ENCODE measurements around the gene LDLRAD4. TPM values are rescaled to one million over a fixed set of nuclear protein-coding genes. Genes with fewer than 3 reads are reported as not detected.

LDLRAD4 gene
- total RNA-seq, 1 donor from 2014 or later, result 34.1 TPM

DNA sequence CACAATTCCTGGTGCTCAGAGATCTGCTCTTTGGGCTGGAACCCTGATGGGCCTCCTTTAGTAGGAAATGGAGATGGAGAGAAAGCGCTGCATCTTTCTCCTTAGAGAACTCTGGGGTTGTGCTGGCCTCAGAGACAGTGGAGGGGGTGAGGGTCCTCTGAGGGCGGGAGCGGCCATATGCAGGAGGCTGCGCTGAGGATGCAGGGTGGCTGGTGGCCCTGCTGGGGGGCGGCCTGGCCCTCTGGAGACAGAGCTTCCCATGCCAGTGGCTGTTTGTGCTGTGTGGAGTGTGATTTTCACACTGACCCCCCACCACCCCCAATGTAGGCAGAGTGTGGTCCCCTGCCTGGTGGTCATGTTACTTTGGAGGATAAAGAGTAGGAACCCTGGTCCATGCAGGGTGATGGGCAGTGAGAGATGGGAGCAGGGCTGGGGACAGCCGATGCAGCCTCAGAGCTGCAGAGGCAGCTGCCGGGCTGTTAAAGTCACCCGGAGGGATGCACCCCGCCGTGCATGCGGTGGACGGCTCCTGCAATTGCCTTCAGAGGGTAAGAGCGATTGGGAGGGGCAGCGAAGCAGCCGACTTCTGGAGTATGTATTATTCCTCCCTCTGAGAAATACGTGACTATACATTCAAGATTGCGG is 313.2 kb downstream of the LDLRAD4 start:
- Mint-ChIP-seq H3K4me3 (ENCODE audit: unreplicated experiment) (no peak overlapping the region), H3K27me3 (ENCODE audit: unreplicated experiment) (no peaks in the 10 kb centered on the region), H3K4me1 (ENCODE audit: unreplicated experiment) (peaks cover 6% of the 10 kb centered on the region), H3K36me3 (ENCODE audit: low read depth, unreplicated experiment) (no peaks in the 10 kb centered on the region), H3K27ac (ENCODE audit: unreplicated experiment) (no peak overlapping the region), H3K9me3 (ENCODE audit: unreplicated experiment) (no peaks in the 10 kb centered on the region)
- no peak for TF ChIP-seq CTCF (IDR thresholded peaks at IDR 0.05; ENCODE audit: unreplicated experiment)
- DNase-seq (ENCODE audit: low spot score), result no peak

DNA sequence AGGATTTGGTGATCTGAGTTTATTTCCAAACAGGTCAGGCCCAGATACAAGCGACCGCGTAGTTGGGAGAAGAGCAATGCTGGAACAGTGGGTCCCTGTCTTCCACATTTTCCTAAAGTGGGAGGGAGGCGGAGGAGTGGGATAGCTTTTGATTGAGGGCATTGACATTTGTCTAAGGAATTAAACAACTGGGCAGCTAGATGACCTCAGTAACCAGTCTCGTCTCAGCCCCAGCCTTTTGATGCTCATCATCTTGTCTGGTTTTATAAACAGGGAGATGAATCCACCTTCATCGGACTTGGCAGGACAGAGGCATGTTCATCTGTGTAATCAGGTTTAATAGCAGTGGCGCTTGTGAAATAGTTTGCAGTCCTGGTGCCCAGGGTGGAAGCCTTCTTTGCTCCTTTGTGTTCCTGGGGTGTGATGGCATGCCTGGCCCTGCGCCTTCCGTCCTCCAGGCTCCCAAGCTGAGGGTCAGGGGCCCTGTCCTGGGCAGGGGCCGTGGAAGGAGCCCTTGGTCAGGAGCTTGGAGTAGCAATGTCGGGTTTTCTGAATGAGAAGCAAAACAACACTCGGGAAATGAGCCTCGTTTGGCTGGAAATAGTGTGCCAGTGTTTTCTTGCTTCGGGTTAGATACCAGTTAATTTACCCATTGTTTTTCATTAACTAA is 314.0 kb downstream of the LDLRAD4 start:
- no peak for DNase-seq (ENCODE audit: low spot score)
- no peak overlapping the region for H3K4me3 Mint-ChIP-seq (ENCODE audit: unreplicated experiment)
- no peaks in the 10 kb centered on the region for H3K27me3 Mint-ChIP-seq (ENCODE audit: unreplicated experiment)

GRCh38 chr18:13534631-13535030 is 316.1 kb downstream of the LDLRAD4 start:
- Mint-ChIP-seq H3K4me3 (ENCODE audit: unreplicated experiment) (no peak overlapping the region), H3K9me3 (ENCODE audit: unreplicated experiment) (no peaks in the 10 kb centered on the region), H3K36me3 (ENCODE audit: low read depth, unreplicated experiment) (no peaks in the 10 kb centered on the region), H3K4me1 (ENCODE audit: unreplicated experiment) (peaks cover 13% of the 10 kb centered on the region), H3K27ac (ENCODE audit: unreplicated experiment) (no peak overlapping the region), H3K27me3 (ENCODE audit: unreplicated experiment) (no peaks in the 10 kb centered on the region)
- TF ChIP-seq CTCF (IDR thresholded peaks at IDR 0.05; ENCODE audit: unreplicated experiment), result no peak
- no peak for DNase-seq (ENCODE audit: low spot score)

More for the DNA sequence above, 314.0 kb downstream of the LDLRAD4 start:
- no peak for TF ChIP-seq CTCF (IDR thresholded peaks at IDR 0.05; ENCODE audit: unreplicated experiment)
- Mint-ChIP-seq H3K4me1 (ENCODE audit: unreplicated experiment) (peaks cover 5% of the 10 kb centered on the region), H3K27ac (ENCODE audit: unreplicated experiment) (no peak overlapping the region), H3K9me3 (ENCODE audit: unreplicated experiment) (no peaks in the 10 kb centered on the region), H3K36me3 (ENCODE audit: low read depth, unreplicated experiment) (no peaks in the 10 kb centered on the region)

GRCh38 chr18:13536578-13536977 is 318.0 kb downstream of the LDLRAD4 start:
- no peaks in the 10 kb centered on the region for H3K27me3 Mint-ChIP-seq (ENCODE audit: unreplicated experiment)
- no peak overlapping the region for H3K4me3 Mint-ChIP-seq (ENCODE audit: unreplicated experiment)
- no peak overlapping the region for H3K27ac Mint-ChIP-seq (ENCODE audit: unreplicated experiment)
- peaks cover 18% of the 10 kb centered on the region for H3K4me1 Mint-ChIP-seq (ENCODE audit: unreplicated experiment)
- no peaks in the 10 kb centered on the region for H3K9me3 Mint-ChIP-seq (ENCODE audit: unreplicated experiment)
- no peak for TF ChIP-seq CTCF (IDR thresholded peaks at IDR 0.05; ENCODE audit: unreplicated experiment)
- no peak for DNase-seq (ENCODE audit: low spot score)
- no peaks in the 10 kb centered on the region for H3K36me3 Mint-ChIP-seq (ENCODE audit: low read depth, unreplicated experiment)
